H1 (cell line): ENCODE measurements around the gene PRTG.

Experiments
- CHD1 ChIP-seq: IDR thresholded peaks from 2 replicates; pipeline ENCODE4 v1.6.1; 2012; ENCODE audit warnings: low read depth, low read length, improper control_type of control experiment
- CTCF ChIP-seq, 3 experiments: IDR thresholded peaks; 1 replicate in 2 of 3; 2 replicates in 1 of 3; pipeline versions ENCODE4 v1.5.1 to v1.6.1; 2011; ENCODE audit warnings: low read length in 3 of 3, mild to moderate bottlenecking in 3 of 3, inconsistent platforms in 2 of 3, low read depth in 1 of 3, moderate library complexity in 1 of 3; ENCODE audit not compliant: insufficient read depth in 1 of 3; ENCODE audit errors: control extremely low read depth in 1 of 3
- EZH2 ChIP-seq: fragments of 200-600 bp; sonication (generic); IDR thresholded peaks from 2 replicates; pipeline ENCODE4 v1.7.1; 2012; ENCODE audit warnings: low read depth, mild to moderate bottlenecking, moderate library complexity, low read length, inconsistent platforms; ENCODE audit not compliant: severe bottlenecking
- NRF1 ChIP-seq: IDR thresholded peaks from 2 replicates; pipeline ENCODE4 v1.6.1; 2011; ENCODE audit warnings: mild to moderate bottlenecking, low read depth, low read length, improper control_type of control experiment
- POLR2AphosphoS5 ChIP-seq: IDR thresholded peaks from 2 replicates; pipeline ENCODE4 v1.6.1; 2011; ENCODE audit warnings: low read depth, low read length

GRCh38 chr15:55587321-55588069 is 155.5 kb downstream of the PRTG start:
- TF ChIP-seq CHD1 = no peak
- TF ChIP-seq CTCF (IDR thresholded peaks at IDR 0.05; ENCODE audit: control extremely low read depth in 1 of 3, insufficient read depth in 1 of 3, low read depth in 1 of 3, low read length in 3 of 3) = no peak
- peak; percentile 83 for TF ChIP-seq EZH2
- no peak for TF ChIP-seq NRF1
- no peak for TF ChIP-seq POLR2AphosphoS5
